ENCODE results near the gene RPP30. TPM values are rescaled to one million over a fixed set of nuclear protein-coding genes. Genes with fewer than 3 reads are reported as not detected.

The RPP30 gene
- total RNA-seq = 20.6 and 53.1 TPM in 2 replicates

GRCh38 chr10:90871766-90872647, at the start of gene RPP30:
Gene RPP30, plus strand, starts transcription at chr10:90871974. Its CDS starts 13 bp downstream, at chr10:90871987.

GRCh38 chr10:90857635-90858460, 13.9 kb upstream of the RPP30 start, which contains the start of gene HTR7:
Gene HTR7, minus strand, starts transcription at chr10:90858039. Its CDS starts 368 bp downstream, at chr10:90857671.

GRCh38 chr10:90920986-90921666, 49.4 kb downstream of the RPP30 start, which contains the start of gene ANKRD1:
Gene ANKRD1, minus strand, starts transcription at chr10:90921087. Its CDS starts 60 bp downstream, at chr10:90921027.

Small RNA genes within 50 kb of the gene (small RNA-seq; reads per million reads assigned to genes)
- gene RF00019 (ENCODE audit: low replicate concordance) (not detected), gene RNU6-740P (ENCODE audit: low replicate concordance) (not detected)

Other genes starting within 250 kb of the RPP30 start
- 13.5 and 18.2 TPM in 2 replicates for gene HTR7, start 13.9 kb upstream of the RPP30 start, total RNA-seq
- 7.0 and 12.9 TPM in 2 replicates for gene ANKRD1, start 49.1 kb downstream of the RPP30 start, total RNA-seq

All from placental pericyte (primary cell).